NCI-H2196 (cell line): ENCODE measurements around the gene TGFB3.
A peak's percentile ranks its signal among the peaks of the same experiment; 100 is the strongest.
"Not testable (repeated sequence)": the region's sequence is repeated elsewhere in the genome, so short reads cannot be mapped to it uniquely, and the experiment has no call there.

ENCODE experiments used
- DNase-seq: peaks from one replicate; lab custom pipeline; 2025; ENCODE audit not compliant: unreplicated experiment; lab: John Stamatoyannopoulos, UW

The TGFB3 gene

DNA sequence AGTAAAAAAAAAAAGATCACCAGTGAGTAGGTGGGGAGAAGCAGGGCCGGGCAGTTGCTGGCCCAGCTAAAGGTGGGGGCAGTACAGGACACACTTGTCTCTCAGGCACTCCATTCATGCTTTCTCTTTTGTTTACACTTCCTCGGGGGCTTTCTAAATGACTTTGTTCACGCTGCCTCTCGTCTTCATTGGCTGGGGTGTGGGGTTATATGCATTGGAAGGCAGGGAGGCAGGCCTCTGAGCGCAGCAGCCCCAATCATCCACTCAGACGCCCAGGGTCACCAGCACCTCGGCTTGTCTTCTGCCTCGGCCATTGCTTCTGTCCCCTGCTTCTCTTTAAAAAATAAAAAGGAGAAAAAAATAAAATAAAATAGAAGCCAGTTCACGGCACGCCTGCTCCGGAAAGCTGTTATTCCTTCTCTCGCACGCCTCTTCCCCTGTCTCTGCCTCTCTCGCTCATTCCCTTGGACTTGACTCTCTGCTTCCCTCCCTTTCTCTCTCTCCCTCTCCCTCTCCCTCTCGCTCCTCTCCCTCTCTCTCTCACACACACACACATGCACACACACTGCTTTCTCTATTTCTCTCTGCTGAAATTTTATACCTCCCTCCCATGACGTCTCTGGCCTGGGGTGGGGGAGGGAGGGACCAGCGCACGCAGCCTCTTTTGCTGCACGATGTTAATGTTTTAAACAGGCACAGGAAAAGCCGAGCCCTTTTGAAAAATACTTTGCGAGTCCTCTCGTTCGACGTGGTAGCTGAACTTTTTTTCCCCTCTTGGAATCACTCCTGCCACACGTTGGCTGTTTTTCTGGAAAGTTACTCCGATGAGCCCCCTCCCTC is at the start of gene TGFB3:
Gene TGFB3, minus strand, starts transcription at position 570 of the 840 bp plus-strand sequence. CDS start 1,102 bp downstream, outside the sequence.
- peak; percentile 66 for DNase-seq

DNA sequence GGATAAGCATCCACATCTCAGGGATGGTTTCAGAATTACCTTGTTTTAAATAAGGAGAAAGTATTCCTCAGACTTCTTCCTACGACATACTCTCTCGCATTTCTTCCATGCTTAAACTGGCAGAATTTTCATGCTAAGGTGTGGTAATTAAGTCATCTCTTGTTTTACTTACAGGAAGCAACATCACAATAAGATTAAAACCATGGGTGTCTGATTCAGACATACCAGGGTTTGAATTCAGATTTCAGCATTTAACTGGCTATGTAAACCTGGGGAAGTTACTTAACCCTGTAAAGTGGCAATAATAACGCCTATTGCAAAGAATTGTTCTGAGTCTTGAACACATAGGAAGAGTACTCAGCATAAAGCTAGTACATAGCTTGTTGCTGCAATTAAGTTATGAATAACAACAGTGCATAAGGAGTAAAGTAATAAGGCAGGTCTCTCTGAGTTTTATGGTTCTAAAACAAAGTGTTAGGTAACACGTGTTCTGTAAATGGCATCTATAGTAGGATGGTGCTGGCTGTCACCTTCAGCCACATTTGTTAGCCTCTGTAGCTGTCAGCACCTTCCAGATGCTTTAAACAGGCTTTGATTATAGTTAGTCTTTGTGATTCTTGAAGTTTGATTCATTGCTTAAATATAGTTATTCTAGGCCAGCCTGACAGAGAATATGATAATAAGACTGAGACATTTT is 42.6 kb upstream of the TGFB3 start:
- no peak for DNase-seq

DNA sequence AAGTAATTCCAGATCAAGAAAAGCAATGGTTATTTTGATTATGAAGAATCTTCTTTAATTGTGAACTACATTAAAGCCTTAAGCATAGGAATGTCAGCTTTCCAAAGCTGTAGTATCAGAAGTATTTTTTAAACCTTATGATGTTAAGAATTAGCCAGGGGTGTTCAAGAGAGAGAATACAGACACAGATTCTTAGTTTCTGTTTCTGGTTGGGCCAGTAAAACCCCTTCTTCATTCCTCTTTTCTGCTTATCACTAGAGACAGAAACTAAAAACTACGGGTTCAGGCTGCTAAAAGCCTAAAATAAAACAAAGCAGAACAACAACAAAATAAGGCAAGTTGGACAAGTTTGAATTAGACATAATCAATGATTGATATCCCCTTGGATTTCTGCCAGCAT is 42.0 kb upstream of the TGFB3 start:
- DNase-seq, result no peak

DNA sequence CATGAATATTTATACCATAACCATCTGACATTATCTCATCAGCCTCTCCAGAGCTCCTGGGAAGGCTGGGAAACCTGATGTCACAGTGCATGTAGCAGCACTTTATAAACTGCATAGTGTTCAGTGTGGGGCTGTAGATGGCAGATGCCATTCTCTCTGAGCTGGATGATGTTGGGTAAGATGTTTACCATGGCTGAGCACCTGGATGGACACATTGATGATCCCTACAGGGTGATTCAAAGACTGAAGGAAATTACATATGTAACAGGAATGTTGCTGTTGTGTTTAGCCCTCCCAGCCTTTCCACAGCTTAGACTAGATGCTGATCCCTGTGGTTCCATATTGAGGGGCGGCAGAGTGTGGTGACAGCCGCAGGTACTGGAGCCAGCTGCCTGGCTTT is 41.2 kb upstream of the TGFB3 start:
- DNase-seq, result no peak

DNA sequence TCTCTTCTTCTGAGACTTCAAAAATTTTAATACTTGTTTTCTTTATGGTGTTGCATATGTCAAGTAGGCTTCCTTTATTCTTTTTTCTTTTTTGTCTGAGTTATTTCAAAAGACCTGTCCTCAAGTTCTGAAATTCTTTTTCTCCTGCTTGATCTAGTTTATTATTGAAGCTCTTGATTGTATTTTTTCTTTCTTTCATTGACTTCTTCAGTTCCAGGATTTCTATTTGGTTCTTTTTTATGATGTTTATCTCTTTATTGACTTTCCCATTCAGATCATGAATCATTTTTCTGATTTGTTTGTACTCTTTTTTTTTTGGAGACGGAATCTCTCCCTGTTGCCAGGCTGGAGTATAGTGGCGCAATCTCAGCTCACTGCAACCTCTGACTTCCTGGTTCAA is 37.9 kb upstream of the TGFB3 start:
- no peak for DNase-seq

DNA sequence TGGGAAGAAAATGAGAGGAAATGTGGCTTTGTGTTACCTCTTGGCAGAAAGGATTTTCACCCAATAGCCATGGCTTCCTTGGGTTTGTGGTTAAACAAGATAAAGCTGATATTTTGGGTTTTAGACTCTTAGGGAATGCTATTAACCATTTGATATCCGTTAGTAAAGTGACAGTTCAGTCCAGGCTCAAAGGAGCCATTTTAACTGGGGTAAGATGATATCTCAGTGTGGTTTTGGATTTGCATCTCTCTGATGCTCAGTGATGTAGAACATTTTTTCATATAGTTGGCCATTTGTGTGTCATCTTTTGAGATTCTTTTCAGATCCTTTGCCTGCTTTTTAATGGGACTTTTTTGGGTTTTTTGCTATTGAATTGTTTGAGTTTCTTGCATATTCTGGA is 33.9 kb upstream of the TGFB3 start:
- no peak for DNase-seq

DNA sequence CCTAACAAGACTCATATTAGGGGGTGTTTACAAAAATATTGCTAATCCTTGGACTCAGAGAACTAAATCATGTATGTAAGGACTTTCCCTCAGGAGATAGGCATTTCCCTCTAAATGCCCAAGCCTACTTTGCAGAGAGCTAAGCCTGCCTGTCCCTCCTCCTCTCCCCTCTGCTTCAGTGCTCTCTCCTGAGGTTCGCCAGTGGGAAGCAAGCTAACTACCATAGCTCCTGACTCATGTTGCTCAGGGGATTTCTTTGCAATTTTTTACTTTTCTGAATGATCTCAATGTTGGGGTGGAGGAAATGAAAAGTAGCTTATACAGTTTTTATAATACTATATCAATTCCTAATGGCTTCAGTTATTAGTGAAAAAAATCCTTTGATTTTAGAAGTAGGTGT is 33.4 kb upstream of the TGFB3 start:
- no peak for DNase-seq

DNA sequence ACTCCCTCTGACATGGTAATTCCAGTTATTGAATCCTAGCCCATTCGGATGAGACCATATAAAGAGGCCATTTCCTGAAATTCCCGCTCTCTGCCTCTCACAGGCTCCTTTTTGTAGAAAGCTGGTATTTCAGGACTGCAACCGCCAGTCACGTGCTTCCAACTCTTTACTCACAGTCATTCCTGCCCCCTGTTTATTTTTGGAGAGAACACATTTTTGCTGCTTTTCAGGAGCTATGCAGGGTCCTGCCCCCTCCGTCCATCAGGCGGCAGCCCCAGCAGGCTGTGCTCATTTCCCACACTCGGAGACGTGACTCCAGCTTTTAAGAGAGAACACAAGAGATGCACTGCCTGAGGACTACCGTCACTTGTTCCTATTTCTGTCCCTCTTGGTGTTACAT is 30.6 kb upstream of the TGFB3 start:
- DNase-seq, result no peak

DNA sequence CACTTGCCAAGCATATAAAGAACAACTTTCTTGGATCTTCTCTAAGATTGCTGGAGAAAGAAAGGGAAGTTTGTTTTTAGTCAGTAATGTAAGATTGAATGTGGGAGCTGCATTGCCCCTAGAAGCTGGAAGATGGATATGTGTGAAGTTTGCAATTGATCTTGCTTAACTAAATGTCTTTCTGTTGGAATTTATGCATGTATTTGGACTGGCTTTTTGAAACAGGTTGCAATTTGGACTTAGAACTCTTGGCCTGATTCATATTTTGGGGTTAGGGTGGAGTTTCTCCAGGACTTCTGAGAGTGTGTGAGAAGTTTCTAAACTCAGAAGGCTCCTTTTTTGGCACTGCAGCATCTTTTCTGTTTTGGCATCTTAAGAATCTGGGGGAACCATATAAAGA is 30.1 kb upstream of the TGFB3 start:
- DNase-seq, result no peak

DNA sequence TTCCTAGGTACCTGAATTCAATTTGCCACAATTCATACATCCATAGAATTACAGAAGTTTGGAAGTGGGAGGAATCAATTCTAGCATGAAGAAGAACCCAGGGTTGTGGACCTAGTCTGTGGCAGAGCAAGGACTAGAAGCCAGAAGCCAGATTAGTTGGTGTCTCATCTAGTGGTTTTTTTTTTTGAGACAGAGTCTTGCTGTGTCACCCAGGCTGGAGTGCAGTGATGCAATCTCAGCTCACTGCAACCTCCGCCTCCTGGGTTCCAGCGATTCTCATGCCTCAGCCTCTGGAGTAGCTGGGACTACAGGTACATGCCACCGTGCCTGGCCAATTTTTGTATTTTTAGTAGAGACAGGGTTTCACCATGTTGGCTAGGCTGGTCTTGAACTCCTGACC is 27.8 kb upstream of the TGFB3 start:
- not testable (repeated sequence) for DNase-seq

DNA sequence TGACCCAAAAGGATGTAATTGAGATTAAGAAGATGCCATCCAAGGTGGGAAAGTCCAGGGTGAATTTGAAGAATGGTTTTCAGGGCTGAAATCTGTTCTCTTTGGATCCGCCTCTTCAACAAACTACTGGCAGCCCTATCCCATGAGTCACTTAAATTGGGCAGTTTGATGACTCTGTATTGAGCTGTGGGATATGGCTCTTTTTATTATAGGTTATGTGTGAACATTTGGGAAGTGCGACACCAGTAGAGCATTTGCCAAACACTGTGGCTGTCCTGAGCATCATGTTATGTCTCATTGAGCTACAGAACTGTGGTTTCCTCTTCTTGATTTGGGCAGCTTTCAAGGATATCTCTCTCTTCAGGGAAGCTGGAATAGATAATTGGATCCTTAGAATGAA is 26.1 kb upstream of the TGFB3 start:
- no peak for DNase-seq

DNA sequence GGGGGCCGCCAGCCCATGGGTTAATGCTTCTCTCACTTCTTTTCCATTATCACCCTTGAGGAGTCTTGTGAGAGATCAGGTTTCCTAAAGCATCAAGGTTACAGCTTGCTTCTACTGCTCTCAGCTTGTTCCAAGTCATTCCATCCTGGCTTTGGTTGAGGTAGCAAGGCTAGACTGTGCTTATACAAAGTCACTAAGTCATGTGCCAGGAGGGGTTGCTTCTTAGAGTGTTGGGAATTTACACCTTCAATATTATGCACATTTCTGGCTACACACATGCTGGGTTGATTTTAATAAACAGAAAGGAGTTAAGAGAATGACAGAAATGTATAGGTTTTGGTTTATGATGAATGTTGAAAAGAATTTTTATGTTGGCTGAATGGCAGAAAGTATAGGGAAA is 25.6 kb upstream of the TGFB3 start:
- no peak for DNase-seq

DNA sequence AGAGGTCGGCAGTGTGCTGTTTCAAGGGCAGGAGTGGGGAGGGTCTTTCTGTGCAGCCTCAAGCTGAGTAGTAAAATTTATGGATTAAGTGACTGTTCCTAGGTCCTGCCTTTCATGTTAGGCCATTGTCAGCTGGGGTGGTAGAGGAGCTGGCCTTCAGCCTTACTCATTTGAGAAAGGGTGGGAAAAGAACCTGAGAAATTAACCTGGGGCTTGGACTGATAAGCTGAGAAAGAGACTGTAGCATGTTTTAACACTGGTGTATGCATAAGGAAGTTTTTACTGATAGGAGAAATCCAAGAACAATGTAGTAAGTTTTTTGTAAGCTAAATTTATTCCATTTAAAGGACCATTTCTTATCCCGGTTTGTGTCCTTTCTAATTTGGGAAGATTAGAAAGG is 24.5 kb upstream of the TGFB3 start:
- no peak for DNase-seq

DNA sequence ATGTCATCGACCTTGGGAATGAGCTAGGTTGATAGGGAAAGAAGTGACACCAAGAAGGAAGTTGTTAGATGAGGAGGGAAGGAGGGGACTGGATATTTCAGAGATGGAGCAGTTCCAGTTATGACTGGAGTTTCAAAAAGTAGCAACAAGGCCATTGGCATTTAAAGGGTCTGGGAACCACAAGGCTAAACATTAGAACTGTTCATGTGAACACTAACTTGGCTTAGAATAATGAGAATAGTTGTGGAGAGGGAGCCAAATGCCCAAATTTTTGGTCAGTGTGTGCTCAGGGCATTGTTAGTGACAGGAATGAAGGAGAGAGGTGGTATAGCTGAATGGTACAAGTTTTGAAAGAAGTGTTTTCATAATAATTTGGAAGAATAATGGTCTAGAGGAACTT is 20.6 kb upstream of the TGFB3 start:
- DNase-seq, result no peak

DNA sequence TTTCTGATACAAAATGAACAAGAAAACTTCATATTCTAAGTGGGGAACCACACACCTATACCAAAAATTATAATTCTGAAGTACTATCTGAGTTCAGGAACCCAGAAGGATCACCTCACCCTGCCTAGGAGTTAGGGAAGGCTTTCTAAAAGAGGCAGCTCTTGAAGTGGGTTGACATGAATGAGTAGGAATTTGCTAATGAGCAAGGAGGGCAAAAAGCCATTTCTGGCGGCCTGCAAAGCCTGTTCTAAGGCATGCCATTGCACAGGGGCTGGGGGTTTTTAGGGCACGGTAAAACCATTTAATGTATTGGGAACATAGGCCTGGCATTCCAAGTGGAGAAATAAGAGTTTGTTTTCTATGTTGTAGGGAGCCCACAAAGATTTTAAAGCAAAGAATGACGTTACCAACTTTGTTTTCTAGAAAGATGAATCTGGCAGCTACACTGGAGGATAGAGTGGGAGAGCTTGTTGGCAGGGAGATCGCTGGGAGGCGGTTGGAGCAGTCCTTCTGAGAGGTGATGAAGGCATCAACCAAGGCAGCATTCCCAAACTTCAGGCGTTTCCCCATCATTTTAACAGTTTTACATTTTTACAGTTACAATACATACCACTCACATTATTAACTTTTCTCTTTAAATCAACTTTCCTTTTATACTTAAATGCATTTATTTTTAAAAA is 17.9 kb upstream of the TGFB3 start:
- DNase-seq, result no peak

DNA sequence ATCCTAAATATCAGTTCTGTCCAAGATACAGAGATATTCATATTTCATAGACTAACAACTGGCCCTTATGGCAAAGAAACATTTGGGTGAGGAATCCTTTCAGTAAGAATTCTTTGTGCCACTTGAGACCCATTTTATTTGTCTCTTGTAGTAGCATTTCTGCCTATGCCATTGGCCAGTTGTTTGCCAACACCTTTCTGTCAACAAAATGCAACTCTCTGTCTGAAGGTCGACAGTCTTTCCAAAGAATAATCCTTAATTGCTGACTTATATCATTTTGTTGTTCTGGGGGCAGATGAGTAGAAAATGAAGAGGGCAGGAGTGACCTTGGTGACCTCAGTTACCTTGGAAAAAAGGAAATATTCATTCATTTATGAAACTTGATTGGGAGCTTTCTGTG is 14.7 kb upstream of the TGFB3 start:
- DNase-seq, result no peak

DNA sequence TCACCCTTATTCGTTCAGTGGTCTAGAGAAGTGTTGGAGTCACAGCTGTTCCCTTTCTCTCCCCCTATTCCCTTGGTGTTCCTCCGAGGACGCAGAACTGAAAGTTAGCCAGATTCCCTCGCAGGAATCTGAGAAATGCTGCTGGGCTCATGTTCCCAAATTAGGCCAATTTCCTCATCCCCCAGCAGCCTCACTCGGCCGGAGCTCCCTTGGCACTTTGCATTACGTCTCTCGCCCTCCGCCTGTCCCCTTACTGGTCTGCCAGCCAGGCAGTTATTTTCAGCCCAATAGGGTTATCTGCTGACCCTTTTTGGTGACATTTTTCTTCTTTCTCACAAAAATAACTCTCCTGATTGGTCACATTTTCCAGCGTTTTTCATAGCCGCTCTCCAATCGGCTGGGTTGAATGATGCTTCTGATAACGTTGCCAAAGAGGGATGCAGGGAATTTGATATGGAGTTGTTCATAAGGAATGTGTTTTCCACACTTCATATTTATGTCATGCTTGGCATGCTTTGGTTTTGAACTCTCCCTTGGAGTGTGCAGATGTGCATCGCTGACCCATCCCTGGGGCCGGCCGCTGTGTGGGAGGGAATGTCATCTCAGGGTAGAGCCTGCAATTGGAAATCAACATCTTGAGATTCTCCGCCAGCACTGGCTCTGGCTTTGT is 13.7 kb upstream of the TGFB3 start:
- DNase-seq, result no peak

DNA sequence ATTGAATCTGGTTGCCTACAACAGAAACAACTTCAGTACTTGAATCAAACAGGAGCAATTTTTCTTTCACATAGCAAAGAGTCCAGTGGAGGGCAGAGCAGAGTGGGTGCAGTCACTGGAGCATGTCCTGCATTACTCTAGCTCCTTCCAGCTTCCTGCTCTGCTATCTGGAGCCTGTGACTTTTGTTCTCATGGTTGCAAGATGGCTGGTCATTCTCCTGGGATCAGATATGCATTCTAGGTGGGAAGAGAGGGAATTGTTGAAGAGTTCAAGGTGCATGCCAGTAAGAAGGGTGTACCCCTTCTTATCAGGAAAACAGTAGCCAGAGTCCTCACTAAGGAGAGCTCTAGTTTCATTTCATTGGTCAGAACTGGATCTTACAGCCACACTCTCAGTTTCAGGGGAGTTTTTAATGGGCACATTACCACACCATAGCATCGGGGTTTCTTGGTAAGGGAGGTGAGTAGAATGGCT is 11.8 kb upstream of the TGFB3 start:
- DNase-seq, result no peak

DNA sequence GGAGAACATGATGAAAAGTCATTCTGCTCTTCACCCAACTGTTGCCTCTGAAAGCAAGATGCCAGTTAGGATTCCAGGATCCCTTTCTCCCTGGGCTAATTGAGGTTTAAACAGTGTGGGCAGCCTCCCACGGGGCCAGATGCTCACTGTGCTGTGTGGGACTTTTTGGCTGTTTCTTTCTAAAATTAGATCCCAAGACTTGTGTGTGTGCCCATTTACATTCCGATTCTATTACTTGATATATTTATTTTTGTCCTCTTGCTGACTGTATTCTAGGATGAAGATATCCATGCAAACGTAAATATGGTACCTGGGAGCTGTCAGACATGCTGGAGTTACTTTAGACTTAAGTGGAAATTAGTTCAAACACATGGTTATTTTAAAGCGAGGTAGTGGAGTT is 10.0 kb upstream of the TGFB3 start:
- DNase-seq, result no peak

DNA sequence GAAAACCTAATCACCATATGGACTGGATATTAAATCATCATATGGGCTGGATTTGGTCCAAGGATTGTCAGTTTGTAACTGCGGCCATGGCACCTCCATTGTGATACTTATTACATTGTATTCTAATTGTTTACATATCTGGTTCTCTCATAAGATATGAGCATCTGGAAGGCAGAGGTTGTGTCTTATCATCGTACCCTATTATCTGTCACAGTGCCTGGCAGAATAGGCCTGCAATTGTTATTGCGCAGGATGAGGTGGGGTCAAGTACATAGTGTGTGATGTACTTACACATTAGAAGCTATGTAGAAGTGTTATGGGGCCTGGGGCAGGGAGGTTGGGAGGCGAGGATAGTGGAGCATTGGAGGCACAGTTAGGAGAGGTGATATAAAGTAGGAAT is 8.5 kb upstream of the TGFB3 start:
- no peak for DNase-seq

DNA sequence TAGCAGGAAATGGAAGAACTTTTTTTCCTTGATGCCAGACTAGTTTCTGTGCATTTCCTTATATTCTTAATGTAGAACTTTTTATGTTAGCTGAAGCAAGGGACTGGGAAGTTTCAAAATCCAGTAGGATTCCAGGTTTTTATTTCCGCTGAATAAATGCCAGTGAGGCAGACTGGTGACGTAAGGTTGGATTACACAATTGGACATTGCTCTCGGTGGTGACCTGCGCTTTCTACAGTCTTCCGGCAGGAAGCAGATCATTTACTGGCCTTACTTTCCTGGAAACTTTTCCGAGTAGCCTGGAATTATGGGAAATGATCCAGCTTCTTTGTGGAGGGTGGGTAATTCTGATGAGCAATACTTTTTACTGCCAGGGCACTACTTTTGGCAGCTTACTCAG is 7.3 kb upstream of the TGFB3 start:
- no peak for DNase-seq
